IMR-90 (cell line): Measurements from ENCODE around the gene QKI. TPM values are rescaled to one million over a fixed set of nuclear protein-coding genes. Genes with fewer than 3 reads are reported as not detected.

ENCODE experiments used
- ATAC-seq: fragments of 200-7000 bp; cut with Tn5 transposase; 2 replicates; pipeline ENCODE4 v1.9.1; 2020; ENCODE audit warnings: low read depth, mild to moderate bottlenecking, moderate library complexity
- BruUV-seq: library from RNA; stranded (reverse); fragments of 400-500 nt; replicated peaks from 2 replicates; lab custom pipeline; 2021; lab: Mats Ljungman, UMichigan
- CTCF ChIA-PET: fragments of 300-600 bp; formaldehyde crosslinking; extraction: SDS; loops from one replicate; lab custom pipeline; 2021; ENCODE audit warnings: antibody characterized with exemption; lab: Yijun Ruan, JAX
- POLR2A ChIA-PET: fragments of 300-600 bp; sonication (Branson Sonifier 250); formaldehyde crosslinking; loops from one replicate; lab custom pipeline; 2022; ENCODE audit warnings: antibody characterized with exemption; ENCODE audit not compliant: unreplicated experiment; lab: Charles Lee
- DNase-seq: peaks from one replicate; pipeline ENCODE4 v3.0.0; 2013
- H2AFZ ChIP-seq: replicated peaks from 2 replicates; pipeline ENCODE3; 2013; ENCODE audit warnings: low read length, mild to moderate bottlenecking; ENCODE audit not compliant: poor library complexity
- H2AK5ac ChIP-seq: 2 replicates; pipeline ENCODE4 v1.6.1; 2013; ENCODE audit warnings: low read depth, low read length, inconsistent platforms
- H2AK9ac ChIP-seq: replicated peaks from 2 replicates; pipeline ENCODE3; 2013; ENCODE audit warnings: mild to moderate bottlenecking, low read depth, low read length, moderate library complexity; ENCODE audit not compliant: poor library complexity
- H2BK120ac ChIP-seq: 2 replicates; pipeline ENCODE4 v1.6.1; 2013; ENCODE audit warnings: low read depth, low read length, inconsistent platforms
- H2BK15ac ChIP-seq: 3 replicates; pipeline ENCODE4 v1.6.1; 2013; ENCODE audit warnings: low read depth, low read length, inconsistent platforms
- H2BK20ac ChIP-seq: 2 replicates; pipeline ENCODE4 v1.6.1; 2013; ENCODE audit warnings: low read depth, mild to moderate bottlenecking, inconsistent platforms, low read length, moderate library complexity
- H2BK5ac ChIP-seq: 2 replicates; pipeline ENCODE4 v1.6.1; 2013; ENCODE audit warnings: mild to moderate bottlenecking, low read depth, low read length, inconsistent platforms; ENCODE audit not compliant: poor library complexity, severe bottlenecking
- H3K14ac ChIP-seq: replicated peaks from 2 replicates; pipeline ENCODE4 v1.6.1; 2013; ENCODE audit warnings: low read depth, low read length, inconsistent platforms
- H3K18ac ChIP-seq: 2 replicates; pipeline ENCODE4 v1.6.1; 2013; ENCODE audit warnings: low read depth, low read length, control low read depth
- H3K23ac ChIP-seq: 2 replicates; pipeline ENCODE4 v1.6.1; 2013; ENCODE audit warnings: low read depth, low read length, inconsistent platforms
- H3K27ac ChIP-seq: 2 replicates; pipeline ENCODE4 v1.5.1; 2013; ENCODE audit warnings: mild to moderate bottlenecking, control low read depth, low read length; ENCODE audit not compliant: insufficient read depth
- H3K27me3 ChIP-seq: 2 replicates; pipeline ENCODE4 v1.6.1; 2013; ENCODE audit warnings: low read length; ENCODE audit not compliant: control insufficient read depth, insufficient read depth
- H3K36me3 ChIP-seq: 2 replicates; pipeline ENCODE4 v1.6.1; 2013; ENCODE audit warnings: low read length, mixed read lengths; ENCODE audit not compliant: control insufficient read depth, insufficient read depth
- H3K4ac ChIP-seq: 2 replicates; pipeline ENCODE4 v1.6.1; 2013; ENCODE audit warnings: low read depth, low read length, inconsistent platforms
- H3K4me1 ChIP-seq: 2 replicates; pipeline ENCODE4 v1.6.1; 2013; ENCODE audit warnings: low read length, mixed read lengths; ENCODE audit not compliant: control insufficient read depth, insufficient read depth
- H3K4me2 ChIP-seq: 2 replicates; pipeline ENCODE4 v1.6.1; 2013; ENCODE audit warnings: low read depth, mild to moderate bottlenecking, control low read depth, low read length, moderate library complexity
- H3K4me3 ChIP-seq: 2 replicates; pipeline ENCODE4 v1.5.1; 2013; ENCODE audit warnings: low read depth, mild to moderate bottlenecking, control low read depth, low read length, moderate library complexity; ENCODE audit not compliant: insufficient read depth
- H3K56ac ChIP-seq: 2 replicates; pipeline ENCODE4 v1.6.1; 2013; ENCODE audit warnings: low read length, inconsistent platforms; ENCODE audit not compliant: insufficient read depth; ENCODE audit errors: extremely low read depth
- H3K79me1 ChIP-seq, 2 experiments: 2 replicates each; pipeline ENCODE4 v1.6.1; 2013; ENCODE audit warnings: low read length in 2 of 2, inconsistent platforms in 1 of 2, low read depth in 1 of 2
- H3K9ac ChIP-seq: 2 replicates; pipeline ENCODE4 v1.6.1; 2013; ENCODE audit warnings: low read depth, low read length, control low read depth
- H3K9me1 ChIP-seq: 2 replicates; pipeline ENCODE4 v1.6.1; 2013; ENCODE audit warnings: low read length, inconsistent platforms; ENCODE audit not compliant: insufficient read depth
- H3K9me3 ChIP-seq: 2 replicates; pipeline ENCODE4 v1.6.1; 2013; ENCODE audit warnings: low read length; ENCODE audit not compliant: control insufficient read depth, insufficient read depth
- H4K20me1 ChIP-seq: 2 replicates; pipeline ENCODE4 v1.6.1; 2013; ENCODE audit warnings: low read length, inconsistent platforms; ENCODE audit not compliant: insufficient read depth
- H4K5ac ChIP-seq: 2 replicates; pipeline ENCODE4 v1.6.1; 2013; ENCODE audit warnings: mild to moderate bottlenecking, low read depth, low read length, control low read depth
- H4K8ac ChIP-seq, 2 experiments: 2 replicates each; pipeline ENCODE4 v1.6.1; 2013; ENCODE audit warnings: low read depth in 2 of 2, low read length in 2 of 2, control low read depth in 1 of 2, inconsistent platforms in 1 of 2
- H4K91ac ChIP-seq: 2 replicates; pipeline ENCODE4 v1.6.1; 2013; ENCODE audit warnings: low read depth, low read length, inconsistent platforms; ENCODE audit not compliant: insufficient read depth
- BHLHE40 ChIP-seq: fragments of 150-350 bp; IDR thresholded peaks from 2 replicates; pipeline ENCODE4 v1.6.1; 2016; ENCODE audit warnings: mild to moderate bottlenecking, low read depth, low read length
- CEBPB ChIP-seq: IDR thresholded peaks from 2 replicates; pipeline ENCODE4 v1.6.1; 2012; ENCODE audit warnings: low read depth, low read length, improper control_type of control experiment
- CHD1 ChIP-seq: IDR thresholded peaks from 2 replicates; pipeline ENCODE4 v1.6.1; 2012; ENCODE audit warnings: low read depth, low read length, improper control_type of control experiment
- ELK1 ChIP-seq: fragments of 150-350 bp; IDR thresholded peaks from 2 replicates; pipeline ENCODE4 v1.6.1; 2016; ENCODE audit warnings: low read depth, mild to moderate bottlenecking, low read length, moderate library complexity, borderline replicate concordance
- FOS ChIP-seq: fragments of 150-350 bp; IDR thresholded peaks from 2 replicates; pipeline ENCODE4 v1.6.1; 2016; ENCODE audit warnings: low read depth, low read length
- MAFK ChIP-seq: IDR thresholded peaks from 2 replicates; pipeline ENCODE4 v1.6.1; 2012; ENCODE audit warnings: low read depth, low read length, improper control_type of control experiment
- MAZ ChIP-seq: IDR thresholded peaks from 2 replicates; pipeline ENCODE4 v1.6.1; 2012; ENCODE audit warnings: low read depth, mild to moderate bottlenecking, low read length, improper control_type of control experiment, moderate library complexity, borderline replicate concordance
- NFE2L2 ChIP-seq: fragments of 150-350 bp; IDR thresholded peaks from 2 replicates; pipeline ENCODE4 v1.6.1; 2016; ENCODE audit warnings: low read depth, mild to moderate bottlenecking, low read length
- POLR2A ChIP-seq: IDR thresholded peaks from 2 replicates; pipeline ENCODE4 v1.6.1; 2012; ENCODE audit warnings: mild to moderate bottlenecking, low read depth, low read length
- RAD21 ChIP-seq: IDR thresholded peaks from 2 replicates; pipeline ENCODE4 v1.6.1; 2012; ENCODE audit warnings: low read length, improper control_type of control experiment
- RCOR1 ChIP-seq: IDR thresholded peaks from 2 replicates; pipeline ENCODE4 v1.6.1; 2012; ENCODE audit warnings: mild to moderate bottlenecking, low read length, improper control_type of control experiment; ENCODE audit not compliant: insufficient replicate concordance
- WGBS, 2 experiments: methylation state at CpG; one replicate each; pipeline versions ENCODE4 v1.1.5 to v1.1.7; 2013; ENCODE audit warnings: missing lambda C conversion rate in 2 of 2; ENCODE audit not compliant: insufficient read length in 1 of 2; ENCODE audit errors: extremely low coverage in 2 of 2; 5-methylcytosine and 5-hydroxymethylcytosine counted together
- dilution Hi-C: fragments of 300-500 bp; cut with HindIII; formaldehyde crosslinking; loops from one replicate; pipeline ENCODE4 v1.14.3; 2018; ENCODE audit warnings: low sequenced_read_pairs; ENCODE audit not compliant: unreplicated experiment
- in situ Hi-C: fragments of 300-500 bp; cut with MboI; formaldehyde crosslinking; loops from 3 replicates; pipeline ENCODE4 v1.14.3; 2019; ENCODE audit warnings: low sequenced_read_pairs, inconsistent platforms, mixed read lengths
- intact Hi-C: fragments of 100-400 bp; cut with micrococcal nuclease; formaldehyde crosslinking; loops from 2 replicates; pipeline ENCODE4 v1.10.0; 2022
- polyA plus RNA-seq, 3 experiments: library from polyadenylated mRNA; depleted of rRNA; stranded (reverse); fragments of >200 nt; gene quantifications; 2 replicates each; pipeline ENCODE4 v1.2.3, GENCODE V29; 2012; ENCODE audit warnings: low replicate concordance in 1 of 3
- total RNA-seq: library from RNA; depleted of rRNA; stranded (reverse); fragments of >200 nt; gene quantifications from 2 replicates; pipeline ENCODE4 v1.2.3, GENCODE V29; 2012

The QKI gene
- total and polyA plus RNA-seq, 2 of the 4 experiments (the other 2 are of a cell fraction) = 112 to 232 TPM

GRCh38 chr6:163391985-163392384, 22.5 kb upstream of the QKI start:
- Histone ChIP-seq H3K23ac (no peak overlapping the region), H3K4me3 (no peak overlapping the region), H2BK5ac (no peak overlapping the region), H2BK15ac (no peak overlapping the region), H3K9me3 (no peaks in the 10 kb centered on the region), H2BK120ac (no peak overlapping the region), H2AFZ (no peak overlapping the region), H3K79me1 (no peaks in the 10 kb centered on the region), H4K91ac (no peak overlapping the region), H2AK9ac (no peak overlapping the region), H3K4ac (no peak overlapping the region), H3K27ac (no peak overlapping the region), H3K56ac (no peak overlapping the region), H3K9ac (no peak overlapping the region), H4K5ac (no peak overlapping the region), H3K14ac (no peak overlapping the region), H3K18ac (no peak overlapping the region), H4K8ac (no peak overlapping the region), H2BK20ac (no peak overlapping the region), H2AK5ac (no peak overlapping the region), H3K9me1 (no peaks in the 10 kb centered on the region), H3K4me2 (peak overlapping the region; percentile 42; the same call in 1 of the 2 replicates), H3K4me1 (peaks cover 3% of the 10 kb centered on the region), H4K20me1 (no peaks in the 10 kb centered on the region), H3K27me3 (no peaks in the 10 kb centered on the region), H3K36me3 (no peaks in the 10 kb centered on the region)
- WGBS, 2 experiments = no CpG with 5 or more reads among the region's 2 CpGs
- in situ Hi-C loops = no loop called here
- ChIA-PET CTCF (no interaction called here), POLR2A (no interaction called here)
- TF ChIP-seq POLR2A (no peak), MAFK (no peak), NFE2L2 (no peak), RCOR1 (no peak), RAD21 (no peak), CEBPB (no peak), ELK1 (no peak), CHD1 (no peak), FOS (no peak), BHLHE40 (no peak), MAZ (no peak)
- no TSS peak for BruUV-seq
- intact Hi-C loops = no loop called here
- dilution Hi-C loops = no loop called here
- DNase-seq = no peak
- ATAC-seq = no peak
